GM12891 (cell line): ENCODE results near the gene OTULIN.

Experiments
- PAX5 ChIP-seq: IDR thresholded peaks from 2 replicates; pipeline ENCODE4 v1.6.1; 2011; ENCODE audit warnings: low read length, moderate library complexity, mild to moderate bottlenecking; ENCODE audit not compliant: insufficient read depth, severe bottlenecking
- POLR2A ChIP-seq: IDR thresholded peaks from 2 replicates; pipeline ENCODE4 v1.6.1; 2011; ENCODE audit warnings: low read depth, low read length, control low read depth
- POLR2AphosphoS5 ChIP-seq: IDR thresholded peaks from 2 replicates; pipeline ENCODE4 v1.6.1; 2011; ENCODE audit warnings: low read depth, low read length, control low read depth
- POU2F2 ChIP-seq: IDR thresholded peaks from 2 replicates; pipeline ENCODE4 v1.6.1; 2011; ENCODE audit warnings: low read depth, mild to moderate bottlenecking, control low read depth, low read length, moderate library complexity
- SPI1 ChIP-seq: IDR thresholded peaks from 2 replicates; pipeline ENCODE4 v1.6.1; 2011; ENCODE audit warnings: low read depth, low read length, control low read depth
- TAF1 ChIP-seq: IDR thresholded peaks from 2 replicates; pipeline ENCODE4 v1.6.1; 2011; ENCODE audit warnings: low read depth, low read length, control low read depth

- peak; percentile 77 for TF ChIP-seq POLR2AphosphoS5
- TF ChIP-seq POLR2A: peak; percentile 55; the same call in 1 of the 2 replicates
- TF ChIP-seq PAX5: peak; percentile 74
- TF ChIP-seq TAF1: 0 out of 2 replicates have a peak, but pooled peaks have one; percentile 26
- TF ChIP-seq SPI1: no peak
- peak; percentile 76; the same call in 1 of the 2 replicates for TF ChIP-seq POU2F2
These were observed 1.4 kb downstream of the OTULIN start for GRCh38 chr5:14665949-14666348.
